GM06990 (cell line): ENCODE measurements around the gene MAGEC2.

Experiments
- DNase-seq: peaks from one replicate; pipeline ENCODE4 v3.0.0-alpha.2; 2011; ENCODE audit not compliant: insufficient read length; ENCODE audit errors: extremely low read depth
- H3K27me3 ChIP-seq: replicated peaks from 2 replicates; pipeline ENCODE4 v1.6.0; 2011; ENCODE audit warnings: low read length; ENCODE audit not compliant: control insufficient read depth, insufficient read depth
- H3K36me3 ChIP-seq: 2 replicates; pipeline ENCODE4 v1.5.1; 2011; ENCODE audit warnings: low read length; ENCODE audit not compliant: control insufficient read depth, insufficient read depth
- H3K4me3 ChIP-seq: replicated peaks from 2 replicates; pipeline ENCODE4 v1.5.1; 2011; ENCODE audit warnings: low read depth, mild to moderate bottlenecking, control low read depth, low read length
- CTCF ChIP-seq: IDR thresholded peaks from 2 replicates; pipeline ENCODE4 v1.5.1; 2011; ENCODE audit warnings: low read length, control low read depth, mild to moderate bottlenecking, inconsistent platforms; ENCODE audit not compliant: insufficient read depth, poor library complexity, severe bottlenecking

The MAGEC2 gene

GRCh38 chrX:142204522-142205433 is at the start of gene MAGEC2:
Gene MAGEC2 (minus strand): TSS chrX:142205290. CDS start chrX:142203987, 1,303 bp downstream.
- H3K36me3 ChIP-seq: no peaks in the 10 kb centered on the region
- no peak for DNase-seq
- TF ChIP-seq CTCF: no peak
- no peaks in the 10 kb centered on the region for H3K27me3 ChIP-seq
- no peak within 1 kb of the TSS for H3K4me3 ChIP-seq

- H3K27me3 ChIP-seq: no peaks in the 10 kb centered on the region
Observed at GRCh38 chrX:142251680-142252079, 46.6 kb upstream of the MAGEC2 start.

GRCh38 chrX:142251202-142251601 is 46.1 kb upstream of the MAGEC2 start:
- no peak for DNase-seq
- TF ChIP-seq CTCF: no peak
- H3K27me3 ChIP-seq: no peaks in the 10 kb centered on the region
- H3K4me3 ChIP-seq: no peak overlapping the region
- no peaks in the 10 kb centered on the region for H3K36me3 ChIP-seq

More at GRCh38 chrX:142251680-142252079, 46.6 kb upstream of the MAGEC2 start:
- no peak for TF ChIP-seq CTCF
- Histone ChIP-seq H3K36me3 (no peaks in the 10 kb centered on the region), H3K4me3 (no peak overlapping the region)
- DNase-seq: no peak

GRCh38 chrX:142250502-142250901 is 45.4 kb upstream of the MAGEC2 start:
- no peaks in the 10 kb centered on the region for H3K27me3 ChIP-seq
- H3K36me3 ChIP-seq: no peaks in the 10 kb centered on the region
- no peak for DNase-seq
- TF ChIP-seq CTCF: no peak
- no peak overlapping the region for H3K4me3 ChIP-seq

GRCh38 chrX:142249721-142250120 is 44.6 kb upstream of the MAGEC2 start:
- Histone ChIP-seq H3K36me3 (no peaks in the 10 kb centered on the region), H3K27me3 (no peaks in the 10 kb centered on the region), H3K4me3 (no peak overlapping the region)
- no peak for TF ChIP-seq CTCF
- DNase-seq: no peak
